HG03039 (cell line): ENCODE data around the gene GPR62.
A peak's percentile ranks its signal among the peaks of the same experiment; 100 is the strongest.

Source experiments
- ATAC-seq: cut with Tn5 transposase; IDR thresholded peaks from one replicate; pipeline ENCODE4 v1.9.1; 2021; ENCODE audit warnings: mild to moderate bottlenecking, moderate library complexity; ENCODE audit not compliant: unreplicated experiment

GPR62 gene

DNA sequence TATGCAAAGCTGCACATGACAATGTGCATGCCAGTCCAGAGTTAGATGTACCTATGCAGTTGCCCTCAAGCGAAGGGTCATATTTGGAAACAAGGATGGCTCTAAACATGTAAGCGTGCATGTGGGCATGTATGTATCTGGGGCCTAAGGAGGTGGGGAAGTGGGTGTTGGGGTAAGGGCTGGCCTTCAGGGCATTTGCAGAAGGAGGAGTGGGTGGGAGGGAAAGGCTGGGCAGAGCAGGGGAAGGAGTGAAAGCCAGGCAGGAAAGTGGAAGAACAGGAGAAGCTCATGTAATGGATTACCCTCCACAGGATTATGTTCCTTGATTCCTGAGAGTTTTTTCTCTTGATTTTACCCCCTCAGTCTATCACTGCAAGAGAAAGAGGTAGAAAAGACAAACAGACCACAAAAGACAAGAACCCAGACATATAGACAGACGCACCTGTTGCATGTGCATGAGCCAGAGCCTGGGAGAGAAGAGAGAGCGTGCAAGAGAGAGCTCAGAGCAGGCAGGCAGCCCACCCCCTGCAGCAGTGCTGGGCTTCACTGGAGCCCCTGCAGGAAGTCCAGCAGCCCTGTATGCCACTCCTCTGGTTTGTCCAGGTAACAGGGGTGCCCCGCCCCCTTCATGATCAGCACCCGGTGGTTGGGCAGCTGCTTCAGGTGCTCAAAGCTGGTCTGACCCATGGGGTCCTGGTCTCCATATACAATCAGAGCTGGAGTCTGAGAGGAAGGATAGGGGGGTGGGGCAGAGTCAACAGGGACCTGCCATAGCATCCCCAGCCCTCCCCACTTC lies 13.9 kb downstream of the GPR62 start:
- no peak for ATAC-seq

DNA sequence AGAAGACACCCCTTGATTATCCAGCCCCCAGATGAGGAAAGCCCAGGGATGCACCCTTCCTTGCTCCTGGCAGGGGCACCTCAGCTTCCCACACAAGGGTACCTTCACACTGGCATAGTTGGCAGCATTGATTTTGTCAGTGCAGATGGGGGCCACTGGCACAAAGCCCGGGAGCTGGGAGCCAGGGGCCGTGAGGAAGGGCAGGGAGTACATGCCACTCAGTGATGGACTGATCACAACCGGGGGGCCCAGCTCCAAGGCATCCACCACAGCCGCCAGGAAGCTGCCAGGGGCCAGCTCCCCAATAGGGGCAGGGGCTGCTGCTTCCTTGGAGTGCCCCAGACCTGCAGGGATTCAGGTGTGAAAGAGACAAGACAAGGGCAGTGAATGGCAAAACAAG lies 14.7 kb downstream of the GPR62 start:
- no peak for ATAC-seq

DNA sequence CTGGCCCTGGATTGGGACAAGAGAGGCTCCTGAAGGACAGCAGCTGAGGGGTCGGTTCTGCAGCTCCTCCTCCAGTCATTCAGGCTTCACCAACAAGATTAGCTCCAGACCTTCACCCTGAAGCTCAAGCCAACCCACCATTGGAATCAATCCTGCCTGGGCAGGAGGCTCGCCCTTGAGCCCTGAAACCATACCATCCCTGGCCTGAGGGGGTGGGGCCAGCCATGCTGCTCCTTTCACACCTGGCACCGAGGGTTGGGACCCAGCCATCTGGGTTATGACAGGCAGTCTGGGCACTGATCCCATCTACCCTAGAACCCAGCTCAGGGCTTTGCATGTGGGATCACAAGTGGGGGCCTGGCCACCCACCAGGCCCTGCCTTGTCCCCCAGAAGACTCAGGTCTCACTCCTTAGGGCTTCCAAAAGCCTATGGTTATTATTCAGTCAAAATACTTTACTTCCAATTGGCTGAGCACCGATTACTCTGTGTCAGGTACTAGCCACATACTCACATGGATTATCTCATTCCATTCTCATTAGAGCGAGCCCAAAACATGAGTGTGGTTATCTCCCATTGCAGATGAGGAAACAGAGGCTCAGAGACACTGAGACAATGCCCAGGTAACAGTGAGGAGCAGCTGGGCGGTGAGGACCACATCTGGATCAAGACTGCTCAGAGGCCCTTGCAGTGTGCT lies 15.6 kb downstream of the GPR62 start:
- no peak for ATAC-seq

DNA sequence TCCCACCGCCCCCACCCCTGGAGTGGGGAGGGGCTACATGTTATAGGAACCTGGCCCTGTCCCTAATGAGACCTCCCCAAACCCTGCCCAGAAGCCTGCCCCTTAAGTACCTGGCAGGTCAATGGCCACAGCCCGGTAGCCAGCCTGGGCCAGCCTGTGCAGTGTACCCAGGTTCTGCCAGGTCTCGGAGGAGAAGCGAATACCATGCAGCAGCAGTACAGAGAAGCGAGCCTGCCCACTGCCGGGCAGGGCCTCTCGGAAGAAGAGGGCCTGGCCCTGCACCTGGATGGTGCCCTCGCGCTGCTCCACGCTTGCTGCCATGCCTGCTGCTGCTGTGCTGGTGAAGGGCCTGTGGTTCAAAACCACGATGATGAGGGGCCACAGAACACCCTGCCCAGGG lies 16.2 kb downstream of the GPR62 start:
- ATAC-seq, result no peak

DNA sequence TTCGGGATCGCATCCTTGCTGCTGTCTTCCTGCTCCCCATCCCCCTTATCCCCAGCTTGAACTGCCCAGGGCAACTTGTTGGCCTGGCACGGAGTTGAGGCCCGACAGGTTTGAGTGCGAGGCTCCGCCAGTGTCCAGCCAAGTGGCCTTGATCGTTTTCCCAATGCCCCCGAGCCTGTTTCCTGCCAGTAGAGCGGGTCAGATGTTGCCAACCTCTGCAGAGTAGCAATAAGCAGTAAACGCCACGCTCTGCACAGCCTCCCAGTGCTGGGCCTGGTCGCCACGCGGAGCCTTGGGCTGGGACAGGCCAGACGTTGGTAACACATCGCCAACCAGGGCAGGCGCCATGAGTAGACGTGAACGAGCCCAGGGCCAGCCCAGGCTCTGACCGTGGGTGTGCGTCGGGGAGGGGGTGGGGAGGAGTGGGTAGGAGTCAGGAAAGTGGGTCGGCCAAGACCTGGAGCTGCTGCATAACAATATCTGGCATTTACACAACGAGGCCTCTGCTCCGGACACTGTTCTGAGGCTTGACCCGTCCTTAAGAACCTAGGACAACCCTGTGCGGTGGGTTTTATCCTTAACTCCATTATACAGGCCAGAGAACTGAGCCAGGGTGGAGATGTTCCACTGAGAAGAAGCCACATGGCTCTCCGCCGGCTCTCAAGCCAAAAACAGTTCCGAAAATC lies 19.2 kb downstream of the GPR62 start:
- ATAC-seq, result no peak

DNA sequence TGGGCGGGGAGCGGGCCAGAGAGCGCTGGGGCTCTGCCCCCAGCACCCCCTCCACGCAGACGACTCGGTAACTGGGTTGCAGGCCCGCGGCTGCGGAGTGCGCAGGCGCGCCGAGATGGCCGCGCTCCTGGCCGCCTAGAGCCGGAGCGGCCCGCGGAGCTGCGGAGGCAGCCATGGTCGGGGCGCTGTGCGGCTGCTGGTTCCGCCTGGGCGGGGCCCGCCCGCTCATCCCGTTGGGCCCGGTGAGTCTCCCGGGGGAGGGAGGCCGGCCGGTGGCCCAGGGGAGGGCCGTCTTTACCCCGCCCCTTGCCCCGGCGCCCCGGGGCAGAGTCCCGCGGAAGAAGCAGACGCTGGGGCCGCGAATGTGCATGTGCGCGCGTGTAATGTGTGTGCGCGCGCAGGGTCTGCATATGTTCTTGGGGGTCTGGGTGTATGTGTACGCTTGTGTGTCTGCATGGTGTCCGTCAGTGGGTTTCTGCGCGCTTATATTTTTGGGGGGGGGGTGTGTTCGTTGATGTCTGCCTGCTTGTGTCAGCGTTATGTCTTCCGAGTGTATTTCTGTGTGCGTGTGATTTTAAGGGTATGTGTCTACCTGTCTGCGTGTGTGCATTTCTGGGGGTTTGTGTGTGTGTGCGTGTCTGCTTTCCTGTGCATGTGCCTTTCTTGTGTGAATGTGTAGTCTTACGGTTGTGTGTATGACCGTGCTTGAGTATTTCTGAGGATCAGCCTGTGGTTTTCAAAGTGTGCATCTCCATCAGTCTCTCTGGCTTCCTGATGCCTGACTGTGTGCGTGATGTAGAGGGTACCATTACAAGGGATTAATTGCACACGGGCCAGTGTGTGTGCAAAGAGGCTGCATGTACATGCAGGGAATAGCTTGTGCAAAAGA lies 20.0 kb downstream of the GPR62 start, which contains the start of gene ABHD14A:
TSS of gene ABHD14A (plus strand) at position 102 of the 889 bp plus-strand sequence. CDS start at position 174, 72 bp downstream.
- ATAC-seq, result peak; percentile 39

DNA sequence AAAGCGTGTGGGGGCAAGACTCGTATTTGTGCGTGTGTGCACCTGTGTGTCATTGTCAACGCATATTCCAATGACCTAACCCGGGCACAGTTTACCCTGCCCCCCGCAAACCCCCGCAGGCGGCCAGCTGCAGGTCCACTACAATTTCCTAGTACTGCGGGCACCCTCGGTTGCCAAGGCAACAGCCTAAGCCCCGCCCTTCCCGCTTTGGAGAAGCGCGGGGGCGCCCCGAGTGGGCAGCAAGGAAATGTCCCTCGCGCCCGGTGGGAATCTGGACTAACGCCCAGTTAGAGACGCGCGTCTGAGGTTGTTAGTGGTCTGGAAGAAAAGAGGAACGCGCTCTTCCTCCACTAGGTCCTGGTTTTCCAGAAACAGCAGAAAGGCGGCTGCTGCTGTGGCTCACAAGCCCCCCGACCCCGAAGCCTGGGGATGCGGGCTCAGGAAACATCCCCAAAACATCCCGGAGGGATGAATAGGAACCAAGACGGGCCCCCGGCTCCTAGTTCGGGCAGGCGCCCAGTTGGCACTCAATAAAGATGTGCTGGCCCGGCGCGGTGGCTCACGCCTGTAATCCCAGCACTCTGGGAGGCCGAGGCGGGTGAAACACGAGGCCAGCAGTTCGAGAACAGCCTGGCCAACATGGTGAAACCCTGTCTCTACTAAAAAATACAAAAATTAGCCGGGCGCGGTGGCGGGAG lies 20.8 kb downstream of the GPR62 start:
- no peak for ATAC-seq

DNA sequence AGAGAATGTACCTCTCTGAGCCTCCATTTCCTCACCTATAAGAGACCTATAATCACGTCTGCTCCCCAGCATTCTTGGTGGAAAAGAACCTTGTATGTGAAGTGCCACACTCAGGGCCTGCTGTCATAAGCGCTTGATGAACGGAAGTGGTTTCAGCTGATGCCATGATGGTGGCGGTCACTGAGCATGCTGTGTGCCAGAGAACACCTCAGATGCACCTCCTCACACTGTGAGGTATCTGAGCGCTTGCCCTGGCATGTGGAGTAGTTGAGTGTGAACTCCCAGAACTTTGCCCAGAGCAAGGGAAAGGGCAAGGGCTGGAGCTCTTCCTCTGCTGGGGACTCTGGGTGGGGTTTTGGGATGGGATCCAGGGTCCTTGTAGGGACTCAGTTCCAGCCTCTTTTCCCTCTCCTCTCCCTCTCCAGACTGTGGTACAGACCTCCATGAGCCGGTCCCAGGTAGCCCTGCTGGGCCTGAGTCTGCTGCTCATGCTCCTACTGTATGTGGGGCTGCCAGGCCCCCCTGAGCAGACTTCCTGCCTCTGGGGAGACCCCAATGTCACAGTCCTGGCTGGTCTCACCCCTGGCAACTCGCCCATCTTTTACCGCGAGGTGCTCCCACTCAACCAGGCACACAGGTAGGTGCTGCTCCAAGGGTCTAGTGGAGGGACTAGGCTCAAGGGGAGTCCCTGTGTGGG lies 22.4 kb downstream of the GPR62 start:
- ATAC-seq, result no peak

DNA sequence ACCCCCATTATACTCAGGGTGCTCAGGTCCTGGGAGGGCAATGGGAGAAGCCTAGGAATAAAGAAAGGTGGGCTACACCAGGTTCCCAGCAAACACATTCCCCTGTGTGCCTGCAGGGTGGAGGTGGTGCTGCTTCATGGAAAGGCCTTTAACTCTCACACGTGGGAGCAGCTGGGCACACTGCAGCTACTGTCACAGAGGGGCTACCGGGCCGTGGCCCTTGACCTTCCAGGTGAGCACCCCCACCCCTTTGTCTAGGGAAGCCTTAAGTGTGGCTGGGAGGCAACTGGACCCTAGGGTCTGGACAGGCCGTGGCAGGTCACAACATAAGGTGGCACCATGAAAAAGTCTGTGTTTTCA lies 22.9 kb downstream of the GPR62 start:
- ATAC-seq, result no peak

DNA sequence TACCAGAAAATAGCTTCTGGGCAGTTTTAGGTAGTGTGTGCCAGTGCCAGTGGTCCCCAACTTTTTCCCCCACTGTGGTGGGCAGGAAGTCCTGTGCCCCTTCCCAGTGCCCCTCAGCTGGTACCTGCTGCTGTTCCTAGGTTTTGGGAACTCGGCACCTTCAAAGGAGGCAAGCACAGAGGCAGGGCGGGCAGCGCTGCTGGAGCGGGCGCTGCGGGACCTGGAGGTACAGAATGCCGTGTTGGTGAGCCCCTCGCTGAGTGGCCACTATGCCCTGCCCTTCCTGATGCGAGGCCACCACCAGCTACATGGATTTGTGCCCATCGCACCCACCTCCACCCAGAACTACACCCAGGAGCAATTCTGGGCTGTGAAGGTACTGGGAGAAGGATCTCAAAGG lies 25.1 kb downstream of the GPR62 start:
- no peak for ATAC-seq

DNA sequence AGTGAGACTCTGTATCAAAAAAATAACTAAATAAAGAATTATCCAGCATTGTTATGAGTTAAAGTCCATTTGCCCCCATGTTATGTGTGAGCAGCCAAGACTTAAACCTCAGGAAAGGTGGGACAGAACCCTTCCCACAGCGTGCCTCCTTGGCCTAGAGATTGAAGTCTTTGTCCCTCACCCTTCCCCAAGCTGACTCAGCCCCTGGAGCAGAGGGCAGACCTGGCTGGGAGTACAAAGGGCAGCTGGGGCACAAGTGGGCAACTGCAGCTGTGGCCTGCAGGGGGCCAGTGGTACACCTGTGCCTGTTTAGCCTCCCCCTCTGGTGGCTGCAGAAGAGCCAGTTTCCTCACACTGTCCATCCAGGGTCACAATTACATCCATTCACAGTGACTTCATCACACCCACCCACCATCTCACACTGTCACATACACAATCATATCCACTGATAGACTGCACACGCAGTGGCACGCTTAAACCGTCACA lies 27.2 kb downstream of the GPR62 start:
- peak; percentile 35 for ATAC-seq

DNA sequence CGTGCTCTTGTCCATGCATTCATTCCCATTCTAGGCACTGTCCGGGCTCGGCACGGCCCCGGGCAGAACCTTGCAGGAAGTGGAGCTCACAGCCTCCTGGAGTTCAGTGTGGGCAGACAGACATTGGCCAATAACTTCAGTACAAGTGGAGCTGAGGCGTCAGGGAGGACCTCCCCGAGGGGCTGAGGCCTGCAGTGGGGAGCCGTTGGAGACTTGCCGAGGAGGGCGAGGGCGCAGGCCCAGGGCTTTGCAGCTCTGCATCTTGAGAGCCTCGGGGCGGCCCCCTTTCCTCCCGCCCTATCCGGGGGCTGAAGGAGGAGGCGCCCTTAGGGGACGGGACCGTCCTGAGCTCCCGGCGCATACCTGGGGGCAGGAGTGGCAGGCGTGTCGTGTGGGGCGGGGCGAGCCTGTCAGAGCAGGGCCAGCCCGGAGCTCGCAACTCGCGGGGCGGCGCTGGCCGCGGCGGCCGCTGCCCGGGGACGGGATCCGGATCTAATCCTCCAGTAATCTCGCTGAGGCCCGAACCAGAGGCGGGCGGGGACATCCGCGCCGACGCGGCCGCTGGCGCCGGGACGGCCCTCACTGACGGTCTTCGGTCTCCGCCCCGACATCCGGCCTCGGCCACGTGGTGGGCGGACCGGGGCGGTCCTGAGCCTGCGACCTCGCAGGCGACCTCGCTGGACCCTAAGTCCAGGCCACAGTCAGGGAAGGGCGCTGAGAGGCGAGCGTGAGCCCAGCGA lies 27.8 kb downstream of the GPR62 start, which contains the start of gene ACY1:
TSS of gene ACY1 (plus strand) at position 698 of the 740 bp plus-strand sequence. CDS start 530 bp downstream, outside the sequence.
- ATAC-seq, result peak; percentile 69

DNA sequence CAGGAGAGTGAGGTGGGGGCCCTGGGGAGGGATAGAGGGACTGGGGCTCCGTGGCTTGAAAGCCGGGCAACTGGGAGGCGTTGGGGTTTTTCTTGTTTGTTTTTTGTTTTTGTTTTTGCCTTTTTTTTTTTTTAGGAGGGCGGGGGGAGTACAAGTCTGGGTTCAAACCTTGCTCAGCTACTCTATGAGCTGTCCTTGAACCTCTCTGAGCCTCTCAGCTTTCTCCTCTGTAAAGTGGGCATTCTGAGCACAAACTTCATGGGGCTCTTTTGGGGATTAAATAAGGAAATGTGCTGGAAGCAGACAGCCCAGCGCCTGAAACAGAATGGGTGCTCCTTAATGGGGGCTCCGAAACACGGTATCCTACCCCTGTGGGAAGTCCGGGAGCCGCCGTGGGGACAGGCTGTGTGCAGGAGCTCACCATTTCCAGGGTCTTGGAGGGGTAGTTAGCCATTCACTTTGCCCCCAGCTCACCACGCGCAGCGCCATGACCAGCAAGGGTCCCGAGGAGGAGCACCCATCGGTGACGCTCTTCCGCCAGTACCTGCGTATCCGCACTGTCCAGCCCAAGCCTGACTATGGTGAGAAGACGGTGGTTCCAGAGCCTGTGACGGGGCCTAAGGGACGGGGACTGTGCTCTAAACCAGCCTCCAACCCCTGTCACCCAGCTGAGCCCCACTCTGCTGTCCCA lies 28.5 kb downstream of the GPR62 start:
- no peak for ATAC-seq

DNA sequence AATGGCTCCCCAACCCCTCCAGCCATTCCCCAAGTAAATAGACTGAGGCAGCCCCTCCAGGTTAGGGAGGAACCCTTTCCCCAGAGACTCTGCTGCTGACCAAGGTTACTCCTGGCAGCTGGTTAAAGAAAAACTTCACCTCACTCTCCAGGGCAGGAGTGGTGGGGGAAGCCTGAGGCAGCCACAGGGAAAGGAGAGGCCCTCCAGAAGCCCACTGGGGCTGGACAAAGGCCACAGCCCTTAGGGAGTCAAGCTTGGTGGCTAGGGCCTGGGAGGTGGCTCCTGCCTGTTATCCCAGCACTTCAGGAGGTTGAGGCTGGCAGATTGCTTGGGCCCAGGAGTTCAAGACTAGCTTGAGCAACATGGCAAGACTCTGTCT lies 29.1 kb downstream of the GPR62 start:
- ATAC-seq, result no peak

DNA sequence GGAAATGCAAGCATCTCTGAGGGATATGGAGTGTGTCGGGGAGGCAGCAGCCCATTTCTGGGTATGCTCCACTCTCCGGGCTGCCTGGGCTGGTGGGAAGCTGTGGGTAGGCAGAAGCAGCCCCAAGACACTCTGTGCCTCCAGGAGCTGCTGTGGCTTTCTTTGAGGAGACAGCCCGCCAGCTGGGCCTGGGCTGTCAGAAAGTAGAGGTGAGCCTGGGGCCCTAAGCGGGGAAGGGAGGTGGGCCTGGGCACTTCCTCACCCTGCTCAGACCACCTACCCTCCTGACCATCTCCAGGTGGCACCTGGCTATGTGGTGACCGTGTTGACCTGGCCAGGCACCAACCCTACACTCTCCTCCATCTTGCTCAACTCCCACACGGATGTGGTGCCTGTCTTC lies 29.9 kb downstream of the GPR62 start:
- no peak for ATAC-seq

DNA sequence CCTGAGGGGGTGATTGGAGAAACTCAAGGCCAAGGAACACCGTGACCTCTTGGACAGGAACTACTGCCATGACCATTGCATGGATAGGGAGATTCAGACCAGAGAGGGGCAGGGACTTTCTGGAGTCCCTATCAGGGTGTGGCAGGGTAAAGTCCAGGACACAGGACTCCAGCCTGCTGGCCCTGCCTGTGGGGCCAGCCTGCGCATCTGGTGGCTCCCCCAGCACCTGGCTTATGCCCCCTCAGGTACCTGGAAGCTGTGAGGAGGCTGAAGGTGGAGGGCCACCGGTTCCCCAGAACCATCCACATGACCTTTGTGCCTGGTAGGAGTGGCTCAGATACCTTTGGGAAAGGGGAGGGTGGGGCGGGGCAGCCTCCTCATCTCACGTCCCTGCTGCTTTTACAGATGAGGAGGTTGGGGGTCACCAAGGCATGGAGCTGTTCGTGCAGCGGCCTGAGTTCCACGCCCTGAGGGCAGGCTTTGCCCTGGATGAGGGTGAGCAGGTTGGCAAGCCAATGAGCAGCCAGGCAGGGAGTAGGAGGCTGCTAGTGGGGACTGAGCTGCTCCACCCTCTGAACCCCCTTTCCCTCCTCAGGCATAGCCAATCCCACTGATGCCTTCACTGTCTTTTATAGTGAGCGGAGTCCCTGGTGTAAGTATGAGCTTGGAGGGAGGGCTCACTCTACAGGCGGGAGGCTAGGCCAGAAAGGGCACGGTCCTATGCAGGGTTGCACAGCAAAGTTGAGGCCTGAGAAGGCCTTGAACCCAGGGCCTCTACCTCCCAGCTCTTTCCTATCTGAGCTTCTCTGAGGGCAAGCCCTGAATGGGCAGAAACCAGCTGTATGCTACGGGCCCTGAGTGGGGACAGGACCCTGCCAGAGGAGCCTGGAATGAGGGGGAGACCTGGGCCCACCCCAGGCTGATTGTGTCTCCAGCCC lies 31.1 kb downstream of the GPR62 start:
- ATAC-seq, result no peak

DNA sequence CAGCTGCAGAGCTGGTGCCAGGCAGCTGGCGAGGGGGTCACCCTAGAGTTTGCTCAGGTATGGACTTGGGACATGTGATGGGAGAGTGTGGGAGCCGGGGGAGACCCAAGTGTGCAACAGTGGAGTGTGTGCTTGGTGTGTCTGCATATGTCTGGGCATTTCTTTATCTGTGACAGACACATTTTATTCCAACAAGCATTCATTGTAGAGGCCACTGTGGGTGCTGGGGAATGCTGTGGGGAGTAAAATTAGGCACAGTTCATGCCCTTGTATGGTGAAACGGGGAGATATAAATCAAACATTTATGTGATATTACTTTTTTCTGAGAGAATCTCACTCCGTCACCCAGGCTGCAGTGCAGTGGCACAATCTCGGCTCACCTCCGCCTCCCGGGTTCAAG lies 32.4 kb downstream of the GPR62 start:
- ATAC-seq, result no peak
